Body of pancreas (tissue), 4 donors: ENCODE data around the gene SRRM4. TPM values are rescaled to one million over a fixed set of nuclear protein-coding genes. Genes with fewer than 3 reads are reported as not detected.

ENCODE experiments used
- ATAC-seq: fragments of 150-250 bp; one replicate; pipeline ENCODE4 v1.9.1; 2016
- DNase-seq, 4 donors: peaks; one replicate each; pipeline ENCODE4 v3.0.0-alpha.2; 2019
- H3K27ac ChIP-seq, 4 donors: fragments of 200-600 bp; sonication (generic); 1 replicate in 3 of 4; 2 replicates in 1 of 4; pipeline versions ENCODE4 v1.5.1 to v1.6.1; 2016 to 2019; ENCODE audit warnings: mild to moderate bottlenecking in 1 of 4, mixed read lengths in 1 of 4, moderate library complexity in 1 of 4
- H3K27me3 ChIP-seq, 2 donors: fragments of 200-600 bp; sonication (generic); one replicate each; pipeline ENCODE4 v1.6.0; 2016; ENCODE audit warnings: mild to moderate bottlenecking in 1 of 2
- H3K36me3 ChIP-seq, 2 donors: fragments of 200-600 bp; sonication (generic); replicated peaks in 1 of 2; 2 replicates each; pipeline ENCODE4 v1.5.1; 2016; ENCODE audit warnings: low read depth in 2 of 2; ENCODE audit not compliant: insufficient read depth in 1 of 2
- H3K4me1 ChIP-seq: fragments of 200-600 bp; sonication (generic); one replicate; pipeline ENCODE4 v1.6.0; 2016
- H3K4me3 ChIP-seq, 2 donors: fragments of 200-600 bp; sonication (generic); 1 replicate in 1 of 2; 2 replicates in 1 of 2; pipeline ENCODE4 v1.5.1; 2016 to 2019
- H3K9me3 ChIP-seq, 3 donors: fragments of 200-600 bp; sonication (generic); 1 replicate in 2 of 3; 2 replicates in 1 of 3; pipeline ENCODE4 v1.5.1; 2016
- CTCF ChIP-seq, 7 experiments: fragments of 450-650 bp in 4 of 7; fragments of 200-600 bp in 3 of 7; sonication (generic) in 3 of 7; IDR thresholded peaks; one replicate each; pipeline ENCODE4 v1.5.1; 2016 to 2019; ENCODE audit warnings: antibody characterized with exemption in 7 of 7
- POLR2A ChIP-seq, 3 donors: fragments of 450-650 bp; IDR thresholded peaks; one replicate each; pipeline ENCODE4 v1.6.1; 2016; ENCODE audit warnings: antibody characterized with exemption in 3 of 3, mild to moderate bottlenecking in 2 of 3
- WGBS, 2 donors: methylation state at CpG; one replicate each; pipeline ENCODE4 v1.1.5; 2017; 5-methylcytosine and 5-hydroxymethylcytosine counted together
- intact Hi-C: fragments of 100-400 bp; cut with DNase I; formaldehyde crosslinking; loops from one replicate; pipeline ENCODE4 v1.15.1; 2023
- total RNA-seq, 2 donors: library from RNA; depleted of rRNA; stranded (reverse); fragments of >200 nt; gene quantifications; one replicate each; pipeline ENCODE4 v1.1.0, GENCODE V29; 2016

The SRRM4 gene
- total RNA-seq, 2 donors from 2014 or later, result not detected

- Histone ChIP-seq H3K4me3 (no peak overlapping the region), H3K9me3 (no peaks in the 10 kb centered on the region), H3K27me3 (peaks cover 0 to 22% of the 10 kb centered on the region in 2 donors), H3K27ac (no peak overlapping the region), H3K36me3 (no peaks in the 10 kb centered on the region), H3K4me1 (peaks cover 14% of the 10 kb centered on the region)
- ATAC-seq (no peak), DNase-seq (peak; percentile 51 to 55 (median 52))
- TF ChIP-seq CTCF (IDR thresholded peaks at IDR 0.05) (peak; percentile 37 to 76 (median 66)), POLR2A (IDR thresholded peaks at IDR 0.05) (no peak)
- intact Hi-C loops, result no loop called here
- 2 to 4% methylated on average over 17 of the region's 17 CpGs for WGBS, 2 donors
These were observed 1.5 kb upstream of the SRRM4 start for GRCh38 chr12:118979763-118980406.

- peaks cover 0 to 22% of the 10 kb centered on the region in 2 donors for H3K27me3 ChIP-seq
- DNase-seq, result no peak
- TF ChIP-seq POLR2A (IDR thresholded peaks at IDR 0.05), result no peak
- no peaks in the 10 kb centered on the region for H3K36me3 ChIP-seq
- no peaks in the 10 kb centered on the region for H3K9me3 ChIP-seq
- peaks cover 14% of the 10 kb centered on the region for H3K4me1 ChIP-seq
- ATAC-seq, result no peak
- H3K4me3 ChIP-seq, result no peak overlapping the region
- no peak overlapping the region for H3K27ac ChIP-seq
- intact Hi-C loops, result no loop called here
- 1 to 3% methylated on average over 16 to 29 of the region's 29 CpGs for whole genome bisulfite sequencing, 2 donors
These were observed 830 bp upstream of the SRRM4 start for GRCh38 chr12:118980407-118981014.

GRCh38 chr12:118982302-118982701 is 961 bp downstream of the SRRM4 start:
- TF ChIP-seq CTCF (IDR thresholded peaks at IDR 0.05) (no peak), POLR2A (IDR thresholded peaks at IDR 0.05) (no peak)
- no peak overlapping the region for H3K4me3 ChIP-seq
- no peaks in the 10 kb centered on the region for H3K9me3 ChIP-seq
- DNase-seq (no peak), ATAC-seq (no peak)
- 8 to 14% methylated on average over 8 of the region's 8 CpGs for WGBS, 2 donors
- intact Hi-C loops, result no loop called here
- peaks cover 0 to 22% of the 10 kb centered on the region in 2 donors for H3K27me3 ChIP-seq
- H3K4me1 ChIP-seq, result peaks cover 14% of the 10 kb centered on the region
- no peak overlapping the region for H3K27ac ChIP-seq
- H3K36me3 ChIP-seq, result no peaks in the 10 kb centered on the region

GRCh38 chr12:118982984-118983761 is 1.8 kb downstream of the SRRM4 start:
- no peak overlapping the region for H3K27ac ChIP-seq
- 26 to 32% methylated on average over 7 of the region's 7 CpGs for WGBS, 2 donors
- H3K9me3 ChIP-seq, result no peaks in the 10 kb centered on the region
- intact Hi-C loops, result no loop called here
- H3K27me3 ChIP-seq, result peaks cover 0 to 22% of the 10 kb centered on the region in 2 donors
- no peaks in the 10 kb centered on the region for H3K36me3 ChIP-seq
- H3K4me3 ChIP-seq, result no peak overlapping the region
- DNase-seq, result no peak
- no peak for ATAC-seq
- H3K4me1 ChIP-seq, result peaks cover 14% of the 10 kb centered on the region
- TF ChIP-seq CTCF (IDR thresholded peaks at IDR 0.05) (no peak), POLR2A (IDR thresholded peaks at IDR 0.05) (no peak)
